ENCODE measurements around the gene FOXA3.

DNA sequence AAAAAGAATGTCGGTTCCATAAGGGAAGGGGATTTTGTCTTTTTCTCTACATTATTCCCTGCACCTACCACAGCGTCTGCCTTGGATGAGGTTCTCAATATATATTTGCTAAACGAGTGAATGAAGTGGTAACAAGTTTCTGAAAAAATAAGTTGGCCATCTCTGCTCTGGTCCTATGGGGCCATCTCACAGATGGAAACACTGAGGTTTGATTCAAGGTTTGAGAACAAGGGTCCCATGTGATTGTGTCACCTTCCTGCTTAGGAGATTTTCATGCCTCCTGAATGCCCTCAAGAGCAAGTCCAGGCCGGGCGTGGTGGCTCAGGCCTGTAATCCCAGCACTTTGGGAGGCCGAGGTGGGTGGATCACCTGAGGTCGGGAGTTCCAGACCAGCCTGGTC lies 35.1 kb downstream of the FOXA3 start:
- TF ChIP-seq, protein P1, sequence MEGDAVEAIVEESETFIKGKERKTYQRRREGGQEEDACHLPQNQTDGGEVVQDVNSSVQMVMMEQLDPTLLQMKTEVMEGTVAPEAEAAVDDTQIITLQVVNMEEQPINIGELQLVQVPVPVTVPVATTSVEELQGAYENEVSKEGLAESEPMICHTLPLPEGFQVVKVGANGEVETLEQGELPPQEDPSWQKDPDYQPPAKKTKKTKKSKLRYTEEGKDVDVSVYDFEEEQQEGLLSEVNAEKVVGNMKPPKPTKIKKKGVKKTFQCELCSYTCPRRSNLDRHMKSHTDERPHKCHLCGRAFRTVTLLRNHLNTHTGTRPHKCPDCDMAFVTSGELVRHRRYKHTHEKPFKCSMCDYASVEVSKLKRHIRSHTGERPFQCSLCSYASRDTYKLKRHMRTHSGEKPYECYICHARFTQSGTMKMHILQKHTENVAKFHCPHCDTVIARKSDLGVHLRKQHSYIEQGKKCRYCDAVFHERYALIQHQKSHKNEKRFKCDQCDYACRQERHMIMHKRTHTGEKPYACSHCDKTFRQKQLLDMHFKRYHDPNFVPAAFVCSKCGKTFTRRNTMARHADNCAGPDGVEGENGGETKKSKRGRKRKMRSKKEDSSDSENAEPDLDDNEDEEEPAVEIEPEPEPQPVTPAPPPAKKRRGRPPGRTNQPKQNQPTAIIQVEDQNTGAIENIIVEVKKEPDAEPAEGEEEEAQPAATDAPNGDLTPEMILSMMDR (conservative IDR thresholded peaks at IDR 0.05): no peak
- no peak for TF ChIP-seq ZFX (IDR thresholded peaks at IDR 0.05)

Data from C4-2B (cell line).